GM18951 (cell line): ENCODE measurements around the gene TBX5.

Experiments used
- POLR2A ChIP-seq: IDR thresholded peaks from 4 replicates; pipeline ENCODE4 v1.6.1; 2011; ENCODE audit warnings: mild to moderate bottlenecking; ENCODE audit not compliant: insufficient read length, insufficient read depth; ENCODE audit errors: extremely low read depth
- in situ Hi-C: fragments of 300-500 bp; cut with MboI; formaldehyde crosslinking; loops from one replicate; pipeline ENCODE4 v1.12.0; 2022; ENCODE audit warnings: low sequenced_read_pairs, mixed read lengths, inconsistent platforms; ENCODE audit not compliant: unreplicated experiment

The TBX5 gene

DNA sequence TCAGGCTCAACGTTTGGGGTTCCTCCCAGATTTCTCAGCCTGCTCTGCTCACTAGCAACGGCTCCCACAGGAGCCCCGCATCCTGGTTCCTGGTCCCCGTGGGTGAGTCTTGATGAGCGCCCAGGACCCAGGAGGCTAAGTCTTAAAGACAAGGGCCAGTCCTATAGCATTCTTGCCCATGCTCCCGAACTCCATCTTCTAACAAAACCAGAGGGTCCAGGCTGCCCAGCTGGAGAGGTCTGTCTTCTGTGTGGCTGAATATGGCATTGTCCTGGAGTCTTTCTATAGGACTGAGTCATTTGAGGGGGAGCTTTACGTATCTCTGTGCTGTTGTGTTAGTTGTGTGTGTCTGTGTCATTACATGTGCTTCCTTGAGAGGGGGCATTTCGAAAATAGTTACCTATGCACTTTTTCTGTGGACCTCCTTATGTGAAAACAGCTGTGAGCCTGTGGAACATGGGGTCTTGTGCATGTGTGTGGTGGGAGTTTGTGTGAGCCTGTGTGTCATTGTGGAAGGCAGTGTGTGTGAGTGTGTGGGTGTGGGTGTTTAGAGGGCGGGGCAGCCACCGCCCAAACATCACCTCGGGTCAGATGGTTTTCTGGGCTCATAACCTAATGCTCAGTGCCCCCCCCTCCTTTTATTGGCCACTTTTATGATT lies 9.1 kb upstream of the TBX5 start:
- in situ Hi-C loops, result no loop called here
- TF ChIP-seq POLR2A, result no peak

DNA sequence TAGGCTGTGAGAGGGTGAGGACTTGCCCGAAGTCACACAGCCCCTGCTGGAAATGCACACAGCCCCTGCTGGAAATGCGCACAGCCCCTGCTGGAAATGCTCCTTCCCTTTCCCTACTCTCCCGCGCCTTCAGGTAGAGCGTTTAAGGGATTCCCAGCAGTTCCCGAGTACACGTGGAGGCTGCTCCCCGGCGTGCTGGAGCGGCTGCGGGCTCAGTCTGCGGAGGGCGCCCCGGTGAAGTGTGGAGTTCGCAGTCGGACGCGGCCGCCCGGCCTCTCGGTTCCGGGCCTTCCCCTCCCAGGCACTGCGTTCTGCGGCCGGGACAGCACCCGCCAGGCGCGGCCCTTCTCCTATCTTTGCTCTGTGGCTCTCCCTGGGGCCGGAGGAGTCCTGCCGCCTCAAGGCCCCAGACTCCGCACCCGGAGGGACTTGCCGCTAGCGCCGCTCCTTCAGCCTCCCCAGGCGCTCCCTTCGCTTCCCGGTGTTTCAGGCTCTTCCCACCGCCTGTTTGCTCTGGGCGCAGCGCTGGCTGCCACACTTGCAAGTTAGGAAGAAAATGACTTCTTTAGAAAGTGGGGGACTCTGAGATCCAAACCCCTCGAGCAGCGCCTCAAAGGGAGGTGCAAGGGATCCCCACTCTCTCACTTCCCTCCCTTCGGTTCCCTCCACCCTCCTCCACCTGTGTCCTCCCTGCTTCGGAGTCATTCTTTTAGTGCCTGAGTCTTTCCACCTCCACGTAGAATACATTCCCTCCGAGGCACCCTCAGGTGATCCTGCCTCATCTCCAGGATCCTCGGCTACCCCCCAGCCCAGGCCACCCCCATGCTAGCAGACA lies 8.3 kb upstream of the TBX5 start:
- in situ Hi-C loops, result no loop called here

DNA sequence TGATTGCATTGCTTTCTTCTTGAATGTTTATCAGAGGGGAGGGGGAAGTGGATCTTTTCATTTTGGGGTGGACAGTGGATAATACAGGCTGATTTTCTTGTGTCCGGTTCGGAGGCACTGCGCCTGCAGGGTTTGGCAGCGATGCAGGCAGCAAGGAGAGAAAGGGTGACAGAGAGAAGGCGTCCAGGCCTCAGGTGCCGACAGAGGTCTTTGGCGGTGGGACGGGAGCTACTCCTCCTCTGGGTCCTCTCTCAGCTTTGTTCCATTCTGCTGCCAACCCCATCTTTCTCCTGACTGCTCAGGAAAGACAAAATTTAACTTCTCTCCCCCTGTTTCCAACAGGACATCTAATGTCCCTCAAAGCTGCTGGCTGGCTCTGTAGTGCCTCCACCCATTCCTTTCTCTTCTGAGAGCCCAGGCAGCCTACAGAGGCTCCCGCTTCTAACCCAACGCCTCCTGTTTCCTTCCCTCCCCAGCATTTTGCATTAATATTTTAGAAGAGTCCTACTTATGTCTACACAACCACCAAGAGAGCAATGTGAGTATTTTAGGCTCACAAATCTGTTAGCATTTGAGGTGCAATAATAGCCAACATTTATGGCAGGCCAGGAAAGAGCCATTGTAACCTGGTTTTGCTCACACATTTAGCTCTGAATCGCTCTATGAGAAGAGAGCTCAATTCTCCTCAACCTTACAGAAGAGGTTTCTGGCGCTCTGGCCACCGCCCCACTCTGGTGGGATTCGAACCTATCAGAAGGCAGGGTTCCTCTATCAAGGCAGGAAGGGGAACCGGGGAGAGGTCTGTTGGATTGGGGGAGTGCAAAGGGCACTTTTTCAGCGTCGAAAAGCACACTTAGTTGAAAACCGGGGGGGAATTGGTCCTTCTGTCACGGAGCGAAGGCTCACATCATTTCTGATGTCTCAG lies 7.1 kb upstream of the TBX5 start:
- TF ChIP-seq POLR2A, result no peak
- in situ Hi-C loops, result no loop called here

More for the DNA sequence above, 8.3 kb upstream of the TBX5 start:
- TF ChIP-seq POLR2A, result no peak

DNA sequence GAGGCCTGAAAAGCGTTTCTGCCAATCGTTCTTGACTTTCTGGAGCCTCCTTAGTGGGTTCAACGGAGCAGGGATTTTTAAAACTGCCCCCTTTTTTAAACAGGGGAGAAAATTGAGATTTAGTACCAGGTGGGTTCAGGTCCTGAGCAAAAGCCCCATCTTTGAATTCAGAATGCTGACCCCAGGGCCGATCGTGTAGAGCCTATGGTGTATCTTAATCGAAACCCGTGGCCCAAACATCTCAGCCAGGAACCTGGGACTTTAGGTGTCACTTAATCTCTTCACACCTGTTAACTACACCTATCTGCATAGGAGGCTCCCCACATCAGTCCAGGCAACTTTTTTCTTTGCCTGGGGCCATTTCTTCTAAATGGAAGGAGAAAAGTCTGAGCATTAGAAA lies 6.4 kb upstream of the TBX5 start:
- in situ Hi-C loops, result no loop called here

DNA sequence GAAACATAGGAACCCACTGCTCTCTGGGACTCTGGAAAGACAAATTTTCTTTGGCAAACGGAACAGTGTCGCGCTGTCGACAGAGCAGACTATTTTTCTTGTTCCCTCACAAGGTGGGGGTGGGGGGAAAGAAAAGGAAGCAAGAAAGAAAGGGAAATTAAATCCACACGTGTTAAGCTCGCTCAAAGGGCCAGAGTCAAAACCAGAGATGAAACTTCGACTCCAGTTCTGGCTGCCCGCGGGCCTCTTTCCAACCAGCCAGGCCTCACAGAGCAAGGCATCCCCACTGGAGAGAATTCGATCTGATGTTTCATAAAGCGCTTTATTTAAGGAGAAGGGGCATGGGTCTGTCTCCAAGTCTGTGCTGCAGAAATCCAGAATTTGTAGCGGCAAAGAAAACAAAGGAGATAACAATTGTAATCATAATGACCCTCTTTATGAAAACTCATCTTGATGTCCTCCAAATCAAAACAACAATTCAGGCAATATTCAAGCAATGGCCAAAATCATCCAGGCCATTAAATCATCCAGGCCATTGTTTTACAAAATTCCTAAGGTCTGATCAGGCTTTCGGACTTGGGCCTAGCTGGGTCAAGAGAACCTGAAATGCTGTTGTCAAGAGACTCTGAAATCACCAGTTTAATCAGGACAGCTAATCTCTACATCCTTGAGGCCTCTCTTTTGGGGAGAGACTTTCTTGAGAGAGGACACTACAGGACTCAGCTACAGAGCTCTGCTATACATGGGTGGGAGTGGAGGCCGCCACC lies 5.3 kb upstream of the TBX5 start:
- in situ Hi-C loops, result no loop called here
- TF ChIP-seq POLR2A, result no peak

More for the DNA sequence above, 6.4 kb upstream of the TBX5 start:
- TF ChIP-seq POLR2A, result no peak

DNA sequence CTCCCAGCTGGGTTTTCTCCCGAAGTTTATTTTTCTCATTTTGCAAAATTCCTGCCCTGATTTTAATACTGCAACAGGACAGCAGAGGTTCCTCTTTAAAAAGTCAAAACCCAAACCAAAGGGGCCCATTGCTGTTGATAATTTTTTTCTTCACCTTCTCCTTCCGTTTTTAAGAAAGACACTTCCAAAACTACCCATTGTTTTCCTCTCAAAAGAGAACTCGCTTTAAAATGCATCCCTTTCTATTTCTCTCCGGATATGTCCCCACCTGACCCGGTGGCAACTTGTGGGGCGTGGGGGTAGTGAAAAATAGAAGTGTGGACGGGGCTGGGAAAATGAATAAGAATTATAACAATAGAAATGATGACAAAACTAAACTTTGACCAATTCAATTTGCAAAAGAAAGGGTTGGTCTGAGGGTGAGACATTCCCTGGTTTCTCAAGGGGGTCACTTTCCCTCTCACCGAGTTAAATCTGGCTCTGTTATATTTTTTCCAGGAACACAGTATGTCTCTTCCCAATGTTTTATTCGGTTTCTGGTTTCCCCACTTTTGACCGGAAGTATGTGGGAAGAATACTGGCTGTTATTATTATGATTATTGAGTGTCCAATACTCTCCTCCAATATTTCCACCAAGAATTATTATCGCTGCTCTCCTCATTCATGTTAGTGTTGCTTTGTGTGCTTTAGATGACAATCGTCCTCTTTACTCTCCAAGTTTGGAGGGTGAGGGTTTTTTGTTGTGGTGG lies 4.1 kb upstream of the TBX5 start:
- in situ Hi-C loops, result no loop called here
- TF ChIP-seq POLR2A, result no peak

DNA sequence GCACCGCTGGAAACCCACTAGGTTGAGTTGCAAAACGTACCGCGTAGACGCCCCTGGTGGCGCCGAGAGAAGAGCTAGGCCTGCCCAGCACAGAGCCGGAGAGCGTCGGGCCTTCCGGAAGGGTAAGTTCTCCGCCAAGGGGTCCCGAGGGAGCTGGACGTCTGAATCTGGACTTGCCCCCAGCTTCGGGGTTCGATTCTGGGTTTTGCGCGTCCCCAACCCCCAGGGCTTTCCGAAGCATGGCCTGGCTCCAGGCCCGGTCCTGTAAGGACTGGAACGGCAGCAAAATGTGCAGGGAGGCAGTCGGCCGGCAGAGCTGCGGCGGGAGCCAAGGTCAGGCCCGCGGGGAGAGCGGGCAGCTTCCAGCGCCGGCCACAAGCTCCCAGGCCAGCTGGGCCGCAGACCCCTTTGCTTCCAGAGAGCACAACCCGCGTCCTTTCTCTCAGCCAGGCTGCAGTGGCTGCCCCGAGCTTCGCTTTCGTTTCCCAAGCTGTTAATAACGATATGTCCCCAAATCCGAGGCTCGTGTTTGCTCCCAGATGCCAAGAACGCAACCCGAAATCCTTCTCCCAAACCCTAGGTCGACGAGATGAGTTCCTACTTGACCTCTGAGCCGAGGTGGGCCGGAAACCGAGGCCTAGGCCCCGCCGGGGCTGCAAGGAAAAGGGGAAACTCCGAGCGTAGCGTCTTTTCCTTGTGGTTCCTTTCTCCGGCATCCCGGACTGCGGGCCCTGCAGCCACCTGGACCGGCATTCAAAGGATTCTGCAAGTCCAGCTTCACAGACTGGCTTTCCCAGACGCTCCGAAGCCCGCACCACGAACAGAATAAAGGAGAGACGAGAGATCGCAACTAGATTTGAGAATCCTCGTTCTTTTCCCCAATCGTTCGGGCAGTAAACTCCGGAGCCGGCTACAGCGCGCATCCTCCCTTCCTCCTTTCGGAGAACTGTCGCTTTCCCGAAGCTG lies 3.2 kb upstream of the TBX5 start:
- TF ChIP-seq POLR2A, result no peak
- in situ Hi-C loops, result no loop called here

DNA sequence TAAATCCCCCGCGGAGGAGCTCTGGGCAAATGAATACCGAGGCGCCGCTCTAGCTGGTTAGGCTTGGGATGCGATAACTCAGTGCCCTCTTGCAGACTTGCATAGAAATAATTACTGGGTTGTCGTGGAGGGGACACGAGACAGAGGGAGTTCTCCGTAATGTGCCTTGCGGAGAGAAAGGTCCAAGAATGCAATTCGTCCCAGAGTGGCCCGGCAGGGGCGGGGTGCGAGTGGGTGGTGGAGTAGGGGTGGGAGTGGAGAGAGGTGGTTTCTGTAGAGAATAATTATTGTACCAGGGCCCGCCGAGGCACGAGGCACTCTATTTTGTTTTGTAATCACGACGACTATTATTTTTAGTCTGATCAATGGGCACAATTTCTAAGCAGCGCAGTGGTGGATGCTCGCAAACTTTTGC lies 2.5 kb upstream of the TBX5 start:
- no peak for TF ChIP-seq POLR2A
- in situ Hi-C loops, result no loop called here

DNA sequence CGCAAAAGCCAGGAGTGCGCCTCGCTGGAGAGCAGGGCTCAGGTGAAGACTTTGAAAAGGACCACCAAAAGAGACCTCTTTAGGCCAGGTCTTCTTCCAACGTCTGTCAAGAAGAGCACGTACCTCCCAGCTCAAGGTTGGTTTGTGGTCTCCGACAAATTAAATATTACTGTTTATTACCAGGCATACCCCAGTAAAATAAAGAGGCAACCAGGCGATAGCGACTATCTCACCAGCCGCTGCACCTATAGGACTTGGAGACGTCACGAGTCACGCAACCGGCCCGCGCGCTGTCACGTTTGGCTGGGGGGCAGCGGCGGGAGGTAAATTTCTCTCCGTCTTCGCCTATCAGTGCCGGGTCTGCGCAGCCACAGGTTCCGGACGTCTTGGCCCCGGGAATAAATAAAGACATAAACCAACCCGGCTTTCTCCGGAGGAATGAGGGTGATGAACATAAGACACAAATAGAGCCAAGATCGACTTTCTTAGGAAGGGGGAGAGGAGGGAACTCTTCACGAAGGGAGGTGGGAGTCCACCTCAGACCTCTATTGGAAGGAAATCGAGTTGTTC lies 2.0 kb upstream of the TBX5 start:
- in situ Hi-C loops, result no loop called here
- TF ChIP-seq POLR2A, result no peak

DNA sequence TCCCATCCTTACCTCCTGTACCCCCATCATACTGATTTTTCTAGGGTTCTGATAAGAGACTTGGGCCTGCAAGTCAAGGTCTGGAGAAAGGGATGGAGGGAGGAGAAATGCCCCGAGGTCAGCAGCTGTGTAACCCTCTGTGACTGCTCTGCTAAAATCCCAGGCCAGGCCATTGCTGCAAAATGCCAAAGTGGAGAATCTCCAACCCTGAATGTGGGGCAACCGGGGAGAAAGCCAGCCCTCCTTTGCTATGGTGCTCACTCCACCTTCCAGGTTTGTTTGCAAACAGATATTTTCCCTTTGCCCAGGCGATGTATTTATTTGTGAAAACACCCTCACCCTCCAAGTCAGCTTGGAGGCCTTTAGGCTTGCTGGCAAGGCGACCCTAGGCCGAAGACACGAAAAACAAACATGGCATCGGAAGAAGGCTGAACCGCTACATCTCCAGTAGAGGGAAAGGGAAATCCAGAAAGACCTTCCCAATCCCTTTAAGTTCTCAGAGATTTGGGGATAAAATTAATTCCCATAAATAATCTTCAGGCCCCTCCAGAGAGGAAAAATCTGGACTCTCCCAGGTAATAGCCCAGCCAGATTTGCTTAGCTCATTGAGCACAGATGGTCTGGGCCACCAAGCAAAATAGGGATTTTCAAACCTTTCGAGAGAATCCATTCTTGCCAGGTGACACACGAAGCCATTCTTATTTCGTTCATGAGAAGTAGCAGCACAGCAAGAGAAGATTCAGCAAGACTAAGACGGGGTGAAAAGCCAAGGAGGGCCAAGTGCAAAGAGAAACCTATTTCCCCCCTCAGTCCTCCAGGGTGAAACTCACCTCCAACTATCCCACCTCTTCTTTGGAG lies 1.3 kb upstream of the TBX5 start:
- in situ Hi-C loops, result no loop called here
- no peak for TF ChIP-seq POLR2A
